ENCODE results near the gene CITED4.
A peak's percentile ranks its signal among the peaks of the same experiment; 100 is the strongest.

The CITED4 gene

GRCh38 chr1:40858856-40859416 lies 3.2 kb downstream of the CITED4 start:
- TF ChIP-seq SP1 (IDR thresholded peaks at IDR 0.05) (no peak), ZNF384 (IDR thresholded peaks at IDR 0.05) (no peak), FOXA1 (IDR thresholded peaks at IDR 0.05) (no peak), FOXK2 (IDR thresholded peaks at IDR 0.05) (no peak), L3MBTL2 (conservative IDR thresholded peaks at IDR 0.05) (no peak), NFRKB (IDR thresholded peaks at IDR 0.05) (no peak), FOXM1 (IDR thresholded peaks at IDR 0.05; ENCODE audit: borderline replicate concordance) (no peak), TARDBP (IDR thresholded peaks at IDR 0.05) (no peak), HDGF (IDR thresholded peaks at IDR 0.05; ENCODE audit: borderline replicate concordance) (no peak), BHLHE40 (IDR thresholded peaks at IDR 0.05; ENCODE audit: borderline replicate concordance) (no peak), ELF4 (IDR thresholded peaks at IDR 0.05) (no peak)
- DNase-seq (ENCODE audit: extremely low spot score), result no peak
- ChIA-PET POLR2A (no interaction called here), CTCF (interaction anchor here (0.5 to 1.7 kb wide), 5 partner anchors 8 to 122 kb away, joined by 3 to 4 read pairs (median 3); no protein-coding TSS in a partner anchor)

DNA sequence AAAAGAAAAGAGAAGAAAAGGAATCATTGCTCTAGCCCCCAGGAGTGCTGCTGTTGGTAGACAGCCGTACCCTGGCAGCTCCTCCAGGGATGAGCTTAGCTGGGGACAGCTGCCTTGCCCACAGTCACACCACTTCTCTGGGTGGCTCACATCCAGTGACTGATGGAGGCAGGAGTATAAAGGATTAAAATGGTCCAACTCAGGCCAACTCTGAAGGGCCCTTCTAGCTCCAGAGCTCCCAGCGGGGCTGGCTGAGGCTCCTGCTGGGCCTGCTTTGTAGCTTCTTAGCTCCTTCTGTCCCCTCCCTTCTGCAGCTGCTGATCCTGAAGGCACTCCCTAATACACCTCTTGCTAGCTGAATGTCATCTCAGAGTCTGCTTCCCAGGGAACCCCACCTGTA lies 4.4 kb downstream of the CITED4 start:
- no peak for DNase-seq (ENCODE audit: extremely low spot score)
- ChIA-PET CTCF (no interaction called here), POLR2A (no interaction called here)
- TF ChIP-seq L3MBTL2 (conservative IDR thresholded peaks at IDR 0.05) (no peak), HDGF (IDR thresholded peaks at IDR 0.05; ENCODE audit: borderline replicate concordance) (no peak), SUZ12 (IDR thresholded peaks at IDR 0.05) (no peak), NFRKB (IDR thresholded peaks at IDR 0.05) (no peak), FOXA1 (IDR thresholded peaks at IDR 0.05) (no peak), FOXK2 (IDR thresholded peaks at IDR 0.05) (no peak), SP1 (IDR thresholded peaks at IDR 0.05) (no peak), LEF1 (IDR thresholded peaks at IDR 0.05; ENCODE audit: borderline replicate concordance) (no peak), ZNF384 (IDR thresholded peaks at IDR 0.05) (no peak), TARDBP (IDR thresholded peaks at IDR 0.05) (no peak), ARNT (IDR thresholded peaks at IDR 0.05) (no peak), BHLHE40 (IDR thresholded peaks at IDR 0.05; ENCODE audit: borderline replicate concordance) (no peak), ELF4 (IDR thresholded peaks at IDR 0.05) (no peak), CTBP1 (IDR thresholded peaks at IDR 0.05; ENCODE audit: borderline replicate concordance) (no peak), FOXM1 (IDR thresholded peaks at IDR 0.05; ENCODE audit: borderline replicate concordance) (no peak)
- TF ChIP-seq, protein P1, sequence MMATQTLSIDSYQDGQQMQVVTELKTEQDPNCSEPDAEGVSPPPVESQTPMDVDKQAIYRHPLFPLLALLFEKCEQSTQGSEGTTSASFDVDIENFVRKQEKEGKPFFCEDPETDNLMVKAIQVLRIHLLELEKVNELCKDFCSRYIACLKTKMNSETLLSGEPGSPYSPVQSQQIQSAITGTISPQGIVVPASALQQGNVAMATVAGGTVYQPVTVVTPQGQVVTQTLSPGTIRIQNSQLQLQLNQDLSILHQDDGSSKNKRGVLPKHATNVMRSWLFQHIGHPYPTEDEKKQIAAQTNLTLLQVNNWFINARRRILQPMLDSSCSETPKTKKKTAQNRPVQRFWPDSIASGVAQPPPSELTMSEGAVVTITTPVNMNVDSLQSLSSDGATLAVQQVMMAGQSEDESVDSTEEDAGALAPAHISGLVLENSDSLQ (IDR thresholded peaks at IDR 0.05), result no peak

GRCh38 chr1:40856656-40857302 lies 5.4 kb downstream of the CITED4 start:
- POLR2A ChIA-PET, result no interaction called here
- CTCF ChIA-PET, result interaction anchor here (1.5 kb wide), 1 partner anchor 92 kb away, joined by 3 read pairs; no protein-coding TSS in a partner anchor
- no peak for DNase-seq (ENCODE audit: extremely low spot score)
- TF ChIP-seq ZNF384 (IDR thresholded peaks at IDR 0.05) (no peak), L3MBTL2 (conservative IDR thresholded peaks at IDR 0.05) (no peak), ELF4 (IDR thresholded peaks at IDR 0.05) (no peak), ARNT (IDR thresholded peaks at IDR 0.05) (no peak), LEF1 (IDR thresholded peaks at IDR 0.05; ENCODE audit: borderline replicate concordance) (no peak), BHLHE40 (IDR thresholded peaks at IDR 0.05; ENCODE audit: borderline replicate concordance) (no peak), CTBP1 (IDR thresholded peaks at IDR 0.05; ENCODE audit: borderline replicate concordance) (no peak), NFRKB (IDR thresholded peaks at IDR 0.05) (no peak), HDGF (IDR thresholded peaks at IDR 0.05; ENCODE audit: borderline replicate concordance) (no peak), TARDBP (IDR thresholded peaks at IDR 0.05) (no peak), FOXM1 (IDR thresholded peaks at IDR 0.05; ENCODE audit: borderline replicate concordance) (no peak), SP1 (IDR thresholded peaks at IDR 0.05) (no peak), FOXK2 (IDR thresholded peaks at IDR 0.05) (no peak), FOXA1 (IDR thresholded peaks at IDR 0.05) (no peak)
- TF ChIP-seq, protein P1 (IDR thresholded peaks at IDR 0.05), result no peak

DNA sequence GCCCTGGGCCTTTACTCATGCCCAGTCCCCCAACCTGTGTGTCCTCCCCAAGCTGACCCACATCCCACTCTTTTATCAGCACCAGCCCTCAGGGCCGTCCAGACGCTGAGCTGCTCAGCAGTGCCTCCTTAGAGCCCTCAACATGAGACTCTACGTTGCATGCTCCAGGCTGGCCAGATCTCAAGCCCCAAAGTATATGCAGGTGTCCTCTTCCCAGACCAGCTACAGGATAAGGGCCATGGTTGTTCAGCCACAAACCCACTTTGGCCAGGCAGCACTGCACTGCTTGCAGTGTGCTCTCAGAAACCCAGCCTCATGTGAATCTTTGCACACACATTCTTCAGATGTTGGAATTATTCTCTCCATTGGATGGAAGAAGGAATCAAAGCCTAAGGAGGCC lies 6.0 kb downstream of the CITED4 start:
- POLR2A ChIA-PET, result no interaction called here
- CTCF ChIA-PET, result interaction anchor here (0.6 to 1.5 kb wide), 3 partner anchors 8 to 1010 kb away, joined by 3 read pairs; no protein-coding TSS in a partner anchor
- TF ChIP-seq HDGF (IDR thresholded peaks at IDR 0.05; ENCODE audit: borderline replicate concordance), result no peak
- no peak for TF ChIP-seq SP1 (IDR thresholded peaks at IDR 0.05)
- no peak for TF ChIP-seq FOXK2 (IDR thresholded peaks at IDR 0.05)
- TF ChIP-seq SUZ12 (IDR thresholded peaks at IDR 0.05), result no peak
- TF ChIP-seq BHLHE40 (IDR thresholded peaks at IDR 0.05; ENCODE audit: borderline replicate concordance), result no peak
- TF ChIP-seq L3MBTL2 (conservative IDR thresholded peaks at IDR 0.05), result no peak
- no peak for TF ChIP-seq LEF1 (IDR thresholded peaks at IDR 0.05; ENCODE audit: borderline replicate concordance)
- no peak for TF ChIP-seq ELF4 (IDR thresholded peaks at IDR 0.05)
- no peak for TF ChIP-seq TARDBP (IDR thresholded peaks at IDR 0.05)
- TF ChIP-seq FOXA1 (IDR thresholded peaks at IDR 0.05), result no peak
- no peak for TF ChIP-seq FOXM1 (IDR thresholded peaks at IDR 0.05; ENCODE audit: borderline replicate concordance)
- no peak for TF ChIP-seq NFRKB (IDR thresholded peaks at IDR 0.05)
- TF ChIP-seq ZNF384 (IDR thresholded peaks at IDR 0.05), result no peak
- TF ChIP-seq ARNT (IDR thresholded peaks at IDR 0.05), result no peak
- TF ChIP-seq, protein P1 (IDR thresholded peaks at IDR 0.05), result no peak
- no peak for TF ChIP-seq CTBP1 (IDR thresholded peaks at IDR 0.05; ENCODE audit: borderline replicate concordance)
- DNase-seq (ENCODE audit: extremely low spot score), result no peak

DNA sequence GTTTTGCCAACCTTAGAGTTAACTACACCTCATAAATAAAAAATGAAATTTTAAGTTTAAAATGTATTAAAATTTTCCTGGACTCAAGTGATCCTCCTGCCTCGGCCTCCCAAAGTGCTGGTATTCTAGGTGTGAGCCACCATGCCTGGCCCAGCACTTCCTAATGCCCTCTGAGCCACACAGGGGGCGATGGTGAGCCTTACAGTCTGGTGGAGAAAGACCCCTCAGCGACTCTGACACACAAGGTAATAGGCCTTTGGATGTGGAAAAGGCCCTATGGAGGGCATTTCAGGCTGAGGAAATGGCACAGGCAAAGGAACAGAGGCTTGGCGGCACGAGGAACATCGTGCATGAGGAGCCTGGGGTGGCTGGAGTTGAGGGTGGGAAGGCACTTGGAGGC lies 6.7 kb downstream of the CITED4 start:
- ChIA-PET CTCF (interaction anchor here (0.8 to 1.1 kb wide), 2 partner anchors 9 to 97 kb away, joined by 3 read pairs; no protein-coding TSS in a partner anchor), POLR2A (no interaction called here)
- TF ChIP-seq SP1 (IDR thresholded peaks at IDR 0.05) (no peak), FOXK2 (IDR thresholded peaks at IDR 0.05) (no peak), LEF1 (IDR thresholded peaks at IDR 0.05; ENCODE audit: borderline replicate concordance) (no peak), SUZ12 (IDR thresholded peaks at IDR 0.05) (no peak), FOXA1 (IDR thresholded peaks at IDR 0.05) (no peak), ZNF384 (IDR thresholded peaks at IDR 0.05) (no peak)
- peak; percentile 30 for DNase-seq (ENCODE audit: extremely low spot score)

All from HEK293T (cell line).